SH-SY5Y (cell line): ENCODE measurements around the gene DNAJC30.

ENCODE experiments used
- GATA2 ChIP-seq: IDR thresholded peaks from 2 replicates; pipeline ENCODE4 v1.6.1; 2011; ENCODE audit warnings: mild to moderate bottlenecking, low read depth, low read length
- GATA3 ChIP-seq: IDR thresholded peaks from 2 replicates; pipeline ENCODE4 v1.6.1; 2011; ENCODE audit warnings: low read depth, mild to moderate bottlenecking, low read length, moderate library complexity

GRCh38 chr7:73727952-73728351, 44.7 kb upstream of the DNAJC30 start:
- no peak for TF ChIP-seq GATA2
- no peak for TF ChIP-seq GATA3
